Ovary (tissue), 9 donors: ENCODE measurements around the gene PPP6R2. TPM values are rescaled to one million over a fixed set of nuclear protein-coding genes. Genes with fewer than 3 reads are reported as not detected.

ENCODE experiments used
- DNase-seq, 5 donors: peaks; one replicate each; pipeline ENCODE4 v3.0.0-alpha.2; 2019 to 2020
- H3K27ac ChIP-seq, 2 donors: fragments of 200-600 bp; one replicate each; pipeline versions ENCODE4 v1.5.1 to v1.8.0; 2019 to 2022
- H3K27me3 ChIP-seq: fragments of 200-600 bp; one replicate; pipeline ENCODE4 v1.8.0; 2022
- H3K36me3 ChIP-seq: fragments of 200-600 bp; sonication (generic); one replicate; pipeline ENCODE4 v1.5.1; 2019
- H3K4me1 ChIP-seq: one replicate; pipeline ENCODE4 v1.8.1; 2013; ENCODE audit warnings: mild to moderate bottlenecking, moderate library complexity; ENCODE audit not compliant: insufficient read depth
- H3K4me3 ChIP-seq: fragments of 200-600 bp; sonication (generic); one replicate; pipeline ENCODE4 v1.5.1; 2017
- H3K9me3 ChIP-seq, 2 donors: fragments of 200-600 bp in 1 of 2; sonication (generic) in 1 of 2; one replicate each; pipeline versions ENCODE4 v1.5.1 to v1.8.1; 2013 to 2019; ENCODE audit warnings: mild to moderate bottlenecking in 1 of 2, moderate library complexity in 1 of 2
- EP300 ChIP-seq: sonication (generic); formaldehyde crosslinking; IDR thresholded peaks from one replicate; pipeline ENCODE4 v1.6.1; 2017; ENCODE audit warnings: antibody characterized with exemption
- POLR2A ChIP-seq: fragments of 450-650 bp; IDR thresholded peaks from one replicate; pipeline ENCODE4 v1.6.1; 2017; ENCODE audit warnings: antibody characterized with exemption, mild to moderate bottlenecking, moderate library complexity
- WGBS, 3 donors: extraction: QIAGEN DNeasy Blood & Tissue Kit in 1 of 3; methylation state at CpG; one replicate each; pipeline versions ENCODE4 v1.1.5 to v1.1.7; 2013 to 2017; 5-methylcytosine and 5-hydroxymethylcytosine counted together
- intact Hi-C, 4 donors: fragments of 100-400 bp; cut with DNase I; formaldehyde crosslinking; loops; one replicate each; pipeline versions ENCODE4 v1.11.0 to v1.15.1; 2022 to 2023
- polyA plus RNA-seq, 2 donors: library from polyadenylated mRNA; stranded (reverse); fragments of 200-250 nt in 1 of 2; fragments of 350-450 nt in 1 of 2; fragmentation: Illumina TruSeq in 1 of 2; extraction: RNeasy Lipid Tissue Mini Kit (QIAGEN cat#74804) in 1 of 2; gene quantifications; one replicate each; pipeline ENCODE4 v1.2.3, GENCODE V29; 2013 to 2014
- total RNA-seq, 7 donors: library from RNA; depleted of rRNA in 2 of 7; stranded (reverse); fragments of >200 nt in 2 of 7; fragmentation: NEBNext Ultra II Directional in 3 of 7; extraction: Animal tissue kit (Norgen Biotek cat#: 25700) in 3 of 7; gene quantifications; one replicate each; pipeline versions ENCODE4 v1.1.0 to v1.2.4, GENCODE V29; 2016 to 2023
- TF ChIP-seq, protein P1 (sequence below), 3 donors: fragments of 450-650 bp in 2 of 3; fragments of 200-600 bp in 1 of 3; IDR thresholded peaks; one replicate each; pipeline versions ENCODE4 v1.5.1 to v1.8.0; 2016 to 2022; ENCODE audit warnings: antibody characterized with exemption in 3 of 3, mild to moderate bottlenecking in 1 of 3
- donor health status: DM: no; HTN: no; CAD: no; lungs with moderate emphysema.
- donor health status: DM: no; HTN: no; CAD: no.
- donor health status: Bipolar disorder and iron deficiency.
- donor health status: DM: yes; HTN: yes; CAD: no.
- donor health status: DM: no; HTN: no; CAD: no.
- donor health status: DM: yes; HTN: yes; CAD: no.

The PPP6R2 gene
- total and polyA plus RNA-seq, 9 donors, result 8.2 to 52.9 (median 35.1) TPM

DNA sequence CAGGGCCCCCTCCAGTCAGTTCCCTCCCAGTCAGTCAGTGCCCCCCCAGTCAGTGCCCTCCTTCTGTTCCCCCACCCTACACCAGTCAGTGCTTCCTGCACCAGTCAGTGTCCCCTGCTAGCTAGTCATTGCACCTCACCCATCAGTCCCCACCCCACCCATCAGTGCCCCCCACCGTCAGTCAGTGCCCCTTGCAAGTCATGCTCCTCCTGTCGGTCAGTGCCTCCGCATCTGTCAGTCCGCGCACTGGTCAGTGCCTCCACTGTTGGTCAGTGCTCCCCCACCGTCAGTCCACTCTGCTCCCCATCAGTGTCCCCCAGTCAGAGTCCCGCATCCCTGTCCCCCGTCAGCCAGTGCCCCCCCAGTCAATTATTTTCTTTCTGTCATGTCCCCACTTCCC, 3.3 kb downstream of the PPP6R2 start:
- Histone ChIP-seq H3K9me3 (no peaks in the 10 kb centered on the region), H3K4me1 (peaks cover 4% of the 10 kb centered on the region), H3K4me3 (no peak overlapping the region), H3K27ac (no peak overlapping the region), H3K36me3 (no peaks in the 10 kb centered on the region), H3K27me3 (no peaks in the 10 kb centered on the region)
- DNase-seq, result no peak
- 57 to 70% (median 66%) methylated on average over 8 of the region's 8 CpGs for WGBS, 3 donors
- intact Hi-C loops, result no loop called here
- TF ChIP-seq, protein P1, sequence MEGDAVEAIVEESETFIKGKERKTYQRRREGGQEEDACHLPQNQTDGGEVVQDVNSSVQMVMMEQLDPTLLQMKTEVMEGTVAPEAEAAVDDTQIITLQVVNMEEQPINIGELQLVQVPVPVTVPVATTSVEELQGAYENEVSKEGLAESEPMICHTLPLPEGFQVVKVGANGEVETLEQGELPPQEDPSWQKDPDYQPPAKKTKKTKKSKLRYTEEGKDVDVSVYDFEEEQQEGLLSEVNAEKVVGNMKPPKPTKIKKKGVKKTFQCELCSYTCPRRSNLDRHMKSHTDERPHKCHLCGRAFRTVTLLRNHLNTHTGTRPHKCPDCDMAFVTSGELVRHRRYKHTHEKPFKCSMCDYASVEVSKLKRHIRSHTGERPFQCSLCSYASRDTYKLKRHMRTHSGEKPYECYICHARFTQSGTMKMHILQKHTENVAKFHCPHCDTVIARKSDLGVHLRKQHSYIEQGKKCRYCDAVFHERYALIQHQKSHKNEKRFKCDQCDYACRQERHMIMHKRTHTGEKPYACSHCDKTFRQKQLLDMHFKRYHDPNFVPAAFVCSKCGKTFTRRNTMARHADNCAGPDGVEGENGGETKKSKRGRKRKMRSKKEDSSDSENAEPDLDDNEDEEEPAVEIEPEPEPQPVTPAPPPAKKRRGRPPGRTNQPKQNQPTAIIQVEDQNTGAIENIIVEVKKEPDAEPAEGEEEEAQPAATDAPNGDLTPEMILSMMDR (IDR thresholded peaks at IDR 0.05), result no peak
- TF ChIP-seq EP300 (no peak), POLR2A (no peak)

DNA sequence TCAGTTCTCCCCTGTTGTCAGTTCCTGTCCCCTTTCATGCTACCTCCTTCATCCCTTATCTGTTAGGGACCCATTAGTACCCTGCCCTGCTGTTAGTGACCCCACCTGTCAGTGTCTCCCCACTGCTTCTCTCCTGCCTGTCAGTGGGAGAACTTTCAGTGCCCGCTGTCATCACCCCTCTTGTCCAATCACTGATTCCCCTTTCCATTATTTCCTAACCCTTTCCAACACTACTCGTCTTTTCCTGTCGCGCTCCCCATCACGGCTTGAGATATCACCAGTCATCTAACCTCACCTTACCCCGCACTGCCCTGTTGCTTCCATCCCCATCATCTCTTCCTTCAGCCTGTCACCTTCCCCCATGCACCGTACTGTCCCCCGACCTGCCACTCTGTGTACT, 4.0 kb downstream of the PPP6R2 start:
- TF ChIP-seq EP300 (no peak), POLR2A (no peak)
- TF ChIP-seq, protein P1 (IDR thresholded peaks at IDR 0.05), result no peak
- Histone ChIP-seq H3K27ac (no peak overlapping the region), H3K4me1 (peaks cover 4% of the 10 kb centered on the region), H3K36me3 (no peaks in the 10 kb centered on the region), H3K9me3 (no peaks in the 10 kb centered on the region), H3K4me3 (no peak overlapping the region), H3K27me3 (no peaks in the 10 kb centered on the region)
- WGBS, 3 donors, result 81 to 84% (median 81%) methylated on average over 8 of the region's 8 CpGs
- intact Hi-C loops, result no loop called here
- no peak for DNase-seq

DNA sequence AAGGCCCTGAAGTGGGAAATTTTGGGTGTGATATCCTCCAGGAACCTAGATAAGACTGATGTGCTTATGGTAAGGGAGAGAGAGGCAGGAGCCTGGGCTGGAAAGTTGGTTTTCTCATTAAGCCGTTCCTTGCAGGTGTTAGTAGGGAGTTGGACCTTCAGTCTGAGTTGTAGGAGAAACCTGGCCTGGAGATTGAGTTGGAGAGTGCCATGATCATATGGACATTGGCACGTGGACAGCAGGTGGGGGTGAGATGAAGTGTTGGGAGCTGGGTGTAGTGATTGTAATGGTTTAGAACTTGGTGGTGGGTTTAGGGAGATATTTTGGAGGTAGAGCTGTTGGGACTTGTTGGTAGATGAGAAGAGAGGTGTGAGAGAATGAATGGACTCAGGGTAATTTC, 4.9 kb downstream of the PPP6R2 start:
- intact Hi-C loops, result no loop called here
- no peaks in the 10 kb centered on the region for H3K9me3 ChIP-seq
- no peak for DNase-seq
- 36 to 62% (median 55%) methylated on average over 2 of the region's 2 CpGs for WGBS, 3 donors
- H3K36me3 ChIP-seq, result no peaks in the 10 kb centered on the region
- no peak overlapping the region for H3K27ac ChIP-seq
- H3K4me3 ChIP-seq, result no peak overlapping the region
- H3K4me1 ChIP-seq, result peaks cover 4% of the 10 kb centered on the region
- TF ChIP-seq POLR2A (no peak), EP300 (no peak)
- TF ChIP-seq, protein P1 (IDR thresholded peaks at IDR 0.05), result no peak
- no peaks in the 10 kb centered on the region for H3K27me3 ChIP-seq

DNA sequence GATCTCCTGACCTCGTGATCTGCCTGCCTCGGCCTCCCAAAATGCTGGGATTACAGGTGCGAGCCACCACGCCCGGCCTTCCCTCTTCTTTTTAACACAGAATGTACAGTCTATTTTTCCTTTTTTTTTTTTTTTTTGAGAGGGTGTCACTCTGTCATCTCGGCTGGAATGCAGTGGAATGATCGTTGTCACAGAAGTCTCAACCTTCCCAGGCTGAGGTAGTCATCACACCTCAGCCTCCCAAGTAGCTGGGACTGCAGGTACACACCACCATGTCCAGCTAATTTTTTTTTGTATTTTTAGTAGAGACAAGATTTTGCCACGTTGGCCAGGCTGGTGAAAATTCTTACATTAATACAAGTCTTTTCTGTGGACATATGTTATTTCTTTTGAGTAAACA, 13.1 kb downstream of the PPP6R2 start:
- TF ChIP-seq POLR2A (no peak), EP300 (no peak)
- TF ChIP-seq, protein P1 (IDR thresholded peaks at IDR 0.05), result no peak
- intact Hi-C loops, result no loop called here
- H3K9me3 ChIP-seq, result no peaks in the 10 kb centered on the region
- 88 to 93% (median 91%) methylated on average over 8 of the region's 8 CpGs for WGBS, 3 donors
- H3K4me3 ChIP-seq, result no peak overlapping the region
- H3K27me3 ChIP-seq, result no peaks in the 10 kb centered on the region
- H3K27ac ChIP-seq, result no peak overlapping the region
- DNase-seq, result no peak
- H3K36me3 ChIP-seq, result no peaks in the 10 kb centered on the region
- H3K4me1 ChIP-seq, result no peaks in the 10 kb centered on the region

DNA sequence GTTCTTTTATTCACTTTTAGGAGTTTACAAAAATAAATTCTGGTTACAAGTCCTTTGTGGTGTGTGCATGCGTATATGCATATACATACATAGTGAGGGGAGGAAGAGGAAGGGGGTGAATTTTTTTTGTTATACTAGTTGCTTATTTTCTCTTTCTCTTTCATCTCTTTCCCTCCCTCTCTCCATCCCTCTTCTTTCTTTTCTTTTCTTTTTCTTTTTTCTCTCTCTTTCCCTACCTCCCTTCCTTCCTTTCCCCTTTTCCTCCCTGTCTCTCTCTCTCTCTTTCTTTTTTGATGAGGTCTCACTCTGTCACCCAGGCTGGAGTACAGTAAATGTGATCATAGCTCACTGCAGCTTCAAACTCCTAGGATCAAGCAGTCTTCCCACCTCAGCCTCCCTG, 14.1 kb downstream of the PPP6R2 start:
- no peak overlapping the region for H3K27ac ChIP-seq
- TF ChIP-seq EP300 (no peak), POLR2A (no peak)
- TF ChIP-seq, protein P1 (IDR thresholded peaks at IDR 0.05), result no peak
- H3K27me3 ChIP-seq, result no peaks in the 10 kb centered on the region
- WGBS, 3 donors, result 92 to 98% (median 95%) methylated on average over 1 of the region's 1 CpG
- H3K4me3 ChIP-seq, result no peak overlapping the region
- DNase-seq, result no peak
- H3K9me3 ChIP-seq, result no peaks in the 10 kb centered on the region
- no peaks in the 10 kb centered on the region for H3K4me1 ChIP-seq
- intact Hi-C loops, result no loop called here
- no peaks in the 10 kb centered on the region for H3K36me3 ChIP-seq
